WTC11 (cell line): Measurements from ENCODE around the gene CCDC167. TPM values are rescaled to one million over a fixed set of nuclear protein-coding genes. Genes with fewer than 3 reads are reported as not detected.
A peak's percentile ranks its signal among the peaks of the same experiment; 100 is the strongest.
"Not testable (repeated sequence)": the region's sequence is repeated elsewhere in the genome, so short reads cannot be mapped to it uniquely, and the experiment has no call there.

Experiments used
- ATAC-seq: fragments of 200-7000 bp; cut with Tn5 transposase; 2 replicates; pipeline ENCODE4 v1.10.0; 2021; ENCODE audit warnings: mild to moderate bottlenecking, moderate library complexity
- CTCF ChIA-PET: fragments of 300-600 bp; sonication (Branson Sonifier 250); formaldehyde crosslinking; loops from one replicate; lab custom pipeline; 2021; ENCODE audit warnings: antibody characterized with exemption; lab: Charles Lee
- POLR2A ChIA-PET: fragments of 350-600 bp; sonication (Branson Sonifier 250); formaldehyde crosslinking; loops from one replicate; lab custom pipeline; 2021; ENCODE audit warnings: antibody characterized with exemption; lab: Charles Lee
- DNase-seq: peaks from one replicate; pipeline ENCODE4 v3.0.0; 2021; ENCODE audit warnings: low spot score
- H3K27ac Mint-ChIP-seq: 2 replicates; pipeline ENCODE4 v1.8.0; 2021; ENCODE audit warnings: mixed read lengths
- H3K27me3 Mint-ChIP-seq: 2 replicates; pipeline ENCODE4 v1.8.0; 2021; ENCODE audit warnings: low read depth, mild to moderate bottlenecking, moderate library complexity, mixed read lengths
- H3K36me3 Mint-ChIP-seq: 2 replicates; pipeline ENCODE4 v1.8.0; 2021; ENCODE audit warnings: mixed read lengths
- H3K4me1 Mint-ChIP-seq: 2 replicates; pipeline ENCODE4 v1.8.0; 2022; ENCODE audit warnings: mixed read lengths
- H3K4me3 Mint-ChIP-seq: 2 replicates; pipeline ENCODE4 v1.8.0; 2021; ENCODE audit warnings: mild to moderate bottlenecking, moderate library complexity, mixed read lengths
- H3K9me3 Mint-ChIP-seq: 2 replicates; pipeline ENCODE4 v1.8.0; 2021; ENCODE audit warnings: mixed read lengths
- GABPB1 ChIP-seq: sonication (generic); formaldehyde crosslinking; IDR thresholded peaks from 2 replicates; pipeline ENCODE4 v1.8.1; 2023; ENCODE audit warnings: mild to moderate bottlenecking, missing genetic modification reagents
- MYBL2 ChIP-seq: sonication (generic); formaldehyde crosslinking; IDR thresholded peaks from 2 replicates; pipeline ENCODE4 v1.8.1; 2023; ENCODE audit warnings: mild to moderate bottlenecking, moderate library complexity, missing genetic modification reagents
- NFE2L1 ChIP-seq: sonication (generic); formaldehyde crosslinking; IDR thresholded peaks from 2 replicates; pipeline ENCODE4 v1.8.1; 2023; ENCODE audit warnings: missing genetic modification reagents
- NFYB ChIP-seq: sonication (generic); formaldehyde crosslinking; conservative IDR thresholded peaks from 2 replicates; pipeline ENCODE4 v1.8.0; 2022; ENCODE audit warnings: low read depth, missing genetic modification reagents
- OVOL2 ChIP-seq: fragments of 250-450 bp; sonication (Bioruptor Pico); IDR thresholded peaks from 2 replicates; pipeline ENCODE4 v1.9.0; 2021; ENCODE audit warnings: mild to moderate bottlenecking, borderline replicate concordance
- RELA ChIP-seq: sonication (generic); formaldehyde crosslinking; IDR thresholded peaks from 2 replicates; pipeline ENCODE4 v1.8.1; 2022; ENCODE audit warnings: missing genetic modification reagents, mild to moderate bottlenecking, borderline replicate concordance
- RORB ChIP-seq: fragments of 250-450 bp; sonication (Bioruptor Pico); IDR thresholded peaks from 2 replicates; pipeline ENCODE4 v1.9.0; 2021; ENCODE audit warnings: mild to moderate bottlenecking
- ZBTB21 ChIP-seq: sonication (generic); formaldehyde crosslinking; IDR thresholded peaks from 2 replicates; pipeline ENCODE4 v1.8.1; 2023; ENCODE audit warnings: mild to moderate bottlenecking, missing genetic modification reagents, borderline replicate concordance
- ZNF671 ChIP-seq: fragments of 250-450 bp; sonication (Bioruptor Pico); IDR thresholded peaks from 2 replicates; pipeline ENCODE4 v1.8.0; 2021; ENCODE audit warnings: mild to moderate bottlenecking
- total RNA-seq: library from RNA; stranded (reverse); gene quantifications from 3 replicates; pipeline ENCODE4 v1.2.3, GENCODE V29; 2021
- TF ChIP-seq, protein P1 (sequence below): sonication (generic); formaldehyde crosslinking; IDR thresholded peaks from 2 replicates; pipeline ENCODE4 v1.8.0; 2022; ENCODE audit warnings: mild to moderate bottlenecking, missing genetic modification reagents
- TF ChIP-seq, protein P2 (sequence below): sonication (generic); formaldehyde crosslinking; IDR thresholded peaks from 2 replicates; pipeline ENCODE4 v1.8.1; 2023; ENCODE audit warnings: mild to moderate bottlenecking, missing genetic modification reagents, moderate library complexity

The CCDC167 gene
- total RNA-seq, 1 experiment from 2014 or later: 19.1 TPM

DNA sequence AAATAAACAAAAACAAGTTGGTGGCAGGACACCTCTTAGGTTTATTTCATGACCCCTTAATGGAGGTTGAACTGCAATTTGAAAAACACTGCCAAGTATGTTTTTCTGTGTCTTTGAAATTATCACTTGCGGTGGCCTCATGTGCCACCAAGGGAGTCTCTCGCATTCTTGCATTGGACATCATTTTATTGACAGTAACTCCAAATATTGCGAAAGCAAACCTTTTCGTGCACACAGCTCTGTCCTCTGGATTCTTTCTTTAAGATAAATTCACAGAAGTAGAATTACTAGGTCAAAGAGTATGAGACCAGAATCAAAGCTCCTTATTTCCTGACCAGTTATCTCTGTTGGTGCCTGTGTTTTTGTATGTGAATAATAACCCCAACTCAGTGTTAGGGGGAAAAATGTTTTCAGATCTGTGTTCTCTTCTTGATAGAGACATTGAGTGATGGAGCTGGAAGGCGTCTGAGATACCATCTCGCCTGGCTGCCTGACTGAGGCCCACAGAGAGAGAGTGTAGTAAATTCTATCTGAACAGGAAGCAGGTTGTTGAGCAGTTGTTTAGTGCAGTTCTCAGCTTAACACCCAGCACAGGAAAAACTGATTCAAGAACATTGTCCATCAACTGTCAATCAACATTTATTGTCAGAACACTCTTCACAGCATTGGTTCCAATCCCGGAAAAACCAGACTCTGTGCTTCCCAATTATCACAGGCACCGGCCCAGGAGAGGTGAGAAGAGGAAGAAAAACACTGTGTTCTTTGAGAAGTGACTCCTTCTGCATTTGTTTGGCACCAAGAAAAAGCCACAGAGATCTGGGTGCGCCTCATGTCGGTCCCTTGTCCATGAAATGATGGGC lies 2.2 kb upstream of the CCDC167 start (continued):
- TF ChIP-seq ZBTB21 (CRISPR knock-in tag): no peak
- no peak for TF ChIP-seq NFE2L1

DNA sequence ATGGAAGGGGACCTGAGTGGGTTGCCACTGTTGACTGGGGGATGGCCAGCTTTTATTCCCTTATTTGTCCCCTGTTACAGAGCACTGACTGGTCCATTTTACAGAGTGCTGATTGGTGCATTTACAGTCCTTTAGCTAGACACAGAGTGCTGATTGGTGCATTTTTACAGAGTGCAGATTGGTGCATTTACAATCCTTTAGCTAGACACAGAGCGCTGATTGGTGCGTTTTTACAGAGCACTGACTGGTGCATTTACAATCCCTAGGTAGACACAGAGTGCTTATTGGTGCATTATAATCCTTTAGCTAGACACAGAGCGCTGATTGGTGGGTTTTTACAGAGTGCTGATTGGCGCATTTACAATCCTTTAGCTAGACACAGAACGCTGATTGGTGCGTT lies 1.2 kb upstream of the CCDC167 start:
- Mint-ChIP-seq H3K27me3 (peaks cover 15% of the 10 kb centered on the region), H3K9me3 (peaks cover 11% of the 10 kb centered on the region), H3K4me1 (peaks cover 38% of the 10 kb centered on the region)
- POLR2A ChIA-PET, H3K36me3 Mint-ChIP-seq, H3K27ac Mint-ChIP-seq, H3K4me3 Mint-ChIP-seq, ATAC-seq, DNase-seq: not testable (repeated sequence)
- CTCF ChIA-PET: interaction anchor here (0.6 to 3.7 kb wide), 7 partner anchors 16 to 1275 kb away, joined by 3 to 22 read pairs (median 5); no protein-coding TSS in a partner anchor
- TF ChIP-seq NFYB: peak; percentile 60

DNA sequence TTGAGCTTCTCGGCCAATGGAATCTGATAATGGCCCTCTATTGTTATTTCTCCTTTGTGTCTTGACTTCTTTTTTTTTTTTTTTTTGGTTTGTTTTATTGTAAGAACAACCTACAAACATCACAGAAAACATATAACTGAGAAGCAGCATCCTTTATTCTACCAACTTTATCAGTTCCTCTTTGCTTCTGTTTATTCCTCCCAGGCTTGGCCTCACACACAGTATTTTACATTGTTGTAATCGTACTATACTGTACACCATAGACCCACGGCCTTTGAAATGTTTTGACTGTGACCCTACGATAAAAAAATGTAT lies 558 bp upstream of the CCDC167 start:
- H3K4me1 Mint-ChIP-seq: peaks cover 38% of the 10 kb centered on the region
- DNase-seq: no peak
- ChIA-PET POLR2A (interaction anchor here (0.7 to 1.2 kb wide), 4 partner anchors 8 to 159 kb away, joined by 3 to 5 read pairs (median 4); no protein-coding TSS in a partner anchor), CTCF (interaction anchor here (0.6 to 3.7 kb wide), 18 partner anchors 8 to 1276 kb away, joined by 3 to 22 read pairs (median 4); no protein-coding TSS in a partner anchor)
- H3K36me3 Mint-ChIP-seq: no peaks in the 10 kb centered on the region
- TF ChIP-seq RORB (no peak), ZNF671 (CRISPR knock-in tag) (no peak)
- TF ChIP-seq, protein P1, sequence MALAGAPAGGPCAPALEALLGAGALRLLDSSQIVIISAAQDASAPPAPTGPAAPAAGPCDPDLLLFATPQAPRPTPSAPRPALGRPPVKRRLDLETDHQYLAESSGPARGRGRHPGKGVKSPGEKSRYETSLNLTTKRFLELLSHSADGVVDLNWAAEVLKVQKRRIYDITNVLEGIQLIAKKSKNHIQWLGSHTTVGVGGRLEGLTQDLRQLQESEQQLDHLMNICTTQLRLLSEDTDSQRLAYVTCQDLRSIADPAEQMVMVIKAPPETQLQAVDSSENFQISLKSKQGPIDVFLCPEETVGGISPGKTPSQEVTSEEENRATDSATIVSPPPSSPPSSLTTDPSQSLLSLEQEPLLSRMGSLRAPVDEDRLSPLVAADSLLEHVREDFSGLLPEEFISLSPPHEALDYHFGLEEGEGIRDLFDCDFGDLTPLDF (CRISPR knock-in tag): no peak
- ATAC-seq: no peak
- H3K9me3 Mint-ChIP-seq: peaks cover 11% of the 10 kb centered on the region
- H3K27me3 Mint-ChIP-seq: peaks cover 15% of the 10 kb centered on the region
- H3K4me3 Mint-ChIP-seq: peak overlapping the region; percentile 93
- peak overlapping the region; percentile 94 for H3K27ac Mint-ChIP-seq

DNA sequence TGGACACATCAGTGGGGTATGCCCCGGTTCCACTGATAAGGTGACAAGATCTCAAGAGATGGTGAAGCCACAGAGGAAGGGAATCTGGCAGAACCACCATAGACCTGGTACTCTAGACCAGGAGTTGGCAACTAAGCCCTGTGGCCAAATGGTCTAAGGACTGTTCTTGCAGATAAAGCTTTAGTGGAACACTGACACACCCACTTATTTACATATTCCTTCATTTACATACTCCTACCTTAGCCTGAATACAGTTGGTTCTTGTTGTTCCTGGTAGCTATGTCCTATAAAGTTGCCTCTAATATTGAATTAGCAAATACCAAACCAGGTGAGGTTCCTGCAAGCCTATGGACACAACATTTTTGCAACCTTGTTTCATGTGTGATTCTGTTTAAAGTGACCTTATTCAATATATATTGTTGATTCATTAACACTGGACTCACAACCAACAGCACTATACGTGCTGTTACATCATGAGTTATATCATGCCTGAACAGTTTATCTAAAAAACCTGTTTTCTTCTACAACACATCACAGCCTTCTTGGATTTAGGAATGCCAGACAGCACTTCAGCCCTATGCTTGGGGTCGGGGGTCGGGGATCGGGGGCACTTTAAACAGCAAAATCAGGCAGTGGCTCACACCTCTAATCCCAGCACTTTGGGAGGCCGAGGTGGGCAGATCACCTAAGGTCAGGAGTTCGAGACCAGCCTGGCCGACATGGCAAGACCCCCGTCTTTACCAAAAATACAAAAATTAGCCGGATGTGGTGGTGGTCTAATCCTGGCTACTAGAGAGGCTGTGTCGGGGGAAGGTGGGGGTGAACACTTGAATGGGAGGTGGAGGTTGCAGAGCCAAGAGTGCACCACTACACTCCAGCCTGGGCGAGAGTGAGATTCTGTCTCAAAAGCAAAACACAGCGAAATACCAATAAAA lies 2.5 kb downstream of the CCDC167 start:
- TF ChIP-seq ZNF671 (CRISPR knock-in tag): no peak
- TF ChIP-seq, all 79 proteins: peak for 0
- peaks cover 43% of the 10 kb centered on the region for H3K4me1 Mint-ChIP-seq
- ChIA-PET CTCF (interaction anchor here (2.1 kb wide), 1 partner anchor 69 kb away, joined by 8 read pairs; no protein-coding TSS in a partner anchor), POLR2A (no interaction called here)
- DNase-seq (no peak), ATAC-seq (no peak)
- peaks cover 11% of the 10 kb centered on the region for H3K9me3 Mint-ChIP-seq
- H3K4me3 Mint-ChIP-seq: no peak overlapping the region
- H3K36me3 Mint-ChIP-seq: no peaks in the 10 kb centered on the region
- H3K27ac Mint-ChIP-seq: no peak overlapping the region
- peaks cover 4% of the 10 kb centered on the region for H3K27me3 Mint-ChIP-seq

DNA sequence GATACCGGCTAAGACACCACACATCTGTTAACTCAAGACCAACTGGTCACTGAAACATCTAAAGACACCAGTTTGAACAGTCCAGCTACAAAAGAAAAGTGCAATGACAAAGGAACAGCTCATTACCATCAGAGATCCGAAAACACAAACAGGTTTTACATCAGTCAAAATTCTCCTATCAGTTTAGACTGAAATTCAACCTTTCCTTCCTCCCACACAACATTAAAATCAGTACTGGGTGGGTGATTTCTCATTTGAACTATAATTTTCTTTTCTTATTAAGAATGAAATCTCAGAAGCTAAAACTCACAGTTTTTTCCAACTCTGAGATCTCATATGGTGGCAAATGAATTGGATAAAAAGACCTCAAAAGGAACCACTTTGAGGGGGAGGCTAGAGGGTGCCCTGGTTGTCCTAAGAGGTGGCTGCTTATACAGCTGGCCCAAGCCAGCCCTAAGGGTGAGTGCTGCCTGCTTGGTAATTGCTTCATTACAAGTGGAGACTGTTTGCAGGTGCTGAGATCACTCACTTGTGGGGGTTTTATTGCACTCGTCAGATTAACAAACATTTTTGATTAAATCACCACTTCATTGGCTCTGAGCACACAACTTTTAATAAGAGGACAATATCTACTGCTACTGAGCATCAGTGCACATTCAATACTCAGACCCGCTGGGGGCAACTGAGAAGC lies 4.3 kb downstream of the CCDC167 start:
- POLR2A ChIA-PET: interaction anchor here (1.2 kb wide), 1 partner anchor 63 kb away, joined by 3 read pairs; the partner anchor contains the start of gene CMTR1
- ATAC-seq (no peak), DNase-seq (no peak)
- no peak overlapping the region for H3K4me3 Mint-ChIP-seq
- TF ChIP-seq MYBL2 (CRISPR knock-in tag) (no peak), GABPB1 (CRISPR knock-in tag) (no peak), RELA (CRISPR knock-in tag) (no peak), OVOL2 (CRISPR knock-in tag) (no peak)
- TF ChIP-seq, protein P2, sequence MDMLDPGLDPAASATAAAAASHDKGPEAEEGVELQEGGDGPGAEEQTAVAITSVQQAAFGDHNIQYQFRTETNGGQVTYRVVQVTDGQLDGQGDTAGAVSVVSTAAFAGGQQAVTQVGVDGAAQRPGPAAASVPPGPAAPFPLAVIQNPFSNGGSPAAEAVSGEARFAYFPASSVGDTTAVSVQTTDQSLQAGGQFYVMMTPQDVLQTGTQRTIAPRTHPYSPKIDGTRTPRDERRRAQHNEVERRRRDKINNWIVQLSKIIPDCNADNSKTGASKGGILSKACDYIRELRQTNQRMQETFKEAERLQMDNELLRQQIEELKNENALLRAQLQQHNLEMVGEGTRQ (CRISPR knock-in tag): no peak
- no peaks in the 10 kb centered on the region; the same call in 1 of the 2 replicates for H3K27me3 Mint-ChIP-seq
- H3K9me3 Mint-ChIP-seq: peaks cover 2% of the 10 kb centered on the region; the same call in 1 of the 2 replicates
- H3K4me1 Mint-ChIP-seq: peaks cover 55% of the 10 kb centered on the region
- CTCF ChIA-PET: interaction anchor here (0.6 to 2.1 kb wide), 4 partner anchors 24 to 209 kb away, joined by 3 to 8 read pairs (median 3); no protein-coding TSS in a partner anchor
- H3K36me3 Mint-ChIP-seq: no peaks in the 10 kb centered on the region
- H3K27ac Mint-ChIP-seq: no peak overlapping the region
